Spleen (tissue), 7 donors: ENCODE results near the gene CXCL16.
"Not testable (repeated sequence)": the region's sequence is repeated elsewhere in the genome, so short reads cannot be mapped to it uniquely, and the experiment has no call there.

ENCODE experiments used
- POLR2A ChIP-seq, 3 donors: fragments of 450-650 bp; IDR thresholded peaks; one replicate each; pipeline ENCODE4 v1.5.1; 2017; ENCODE audit warnings: antibody characterized with exemption in 3 of 3, mild to moderate bottlenecking in 1 of 3
- POLR2AphosphoS5 ChIP-seq, 3 donors: sonication (generic); formaldehyde crosslinking; IDR thresholded peaks; one replicate each; pipeline ENCODE4 v1.5.1; 2017; ENCODE audit warnings: antibody characterized with exemption in 3 of 3
- TF ChIP-seq, protein P1 (sequence below), 11 experiments: fragments of 200-600 bp in 7 of 11; fragments of 450-650 bp in 4 of 11; sonication (generic) in 4 of 11; IDR thresholded peaks in 8 of 11; conservative IDR thresholded peaks in 3 of 11; 1 replicate in 7 of 11; 2 replicates in 4 of 11; pipeline versions ENCODE4 v1.4.0 to v1.8.0; 2016 to 2021; ENCODE audit warnings: antibody characterized with exemption in 11 of 11, inconsistent platforms in 4 of 11, mild to moderate bottlenecking in 1 of 11
- donor health status: DM: no; HTN: no; CAD: no; lungs with moderate emphysema.
- donor health status: DM: no; HTN: no; CAD: no.
- donor health status: DM: no; HTN: no; CAD: no.

DNA sequence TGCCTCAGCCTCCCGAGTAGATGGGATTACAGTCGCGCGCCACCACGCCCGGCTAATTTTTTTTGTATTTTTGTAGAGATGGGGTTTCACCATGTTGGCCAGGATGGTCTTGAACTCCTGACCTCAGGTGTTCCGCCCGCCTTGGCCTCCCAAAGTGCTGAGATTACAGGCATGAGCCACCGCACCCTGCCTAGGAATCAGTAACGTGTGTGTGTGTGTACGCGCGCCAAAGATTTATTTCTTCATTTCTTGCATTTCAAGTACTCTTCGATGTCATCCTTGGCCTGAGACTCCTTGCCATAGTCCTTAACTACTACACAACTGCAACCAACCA, 35.2 kb downstream of the CXCL16 start:
- TF ChIP-seq, protein P1, sequence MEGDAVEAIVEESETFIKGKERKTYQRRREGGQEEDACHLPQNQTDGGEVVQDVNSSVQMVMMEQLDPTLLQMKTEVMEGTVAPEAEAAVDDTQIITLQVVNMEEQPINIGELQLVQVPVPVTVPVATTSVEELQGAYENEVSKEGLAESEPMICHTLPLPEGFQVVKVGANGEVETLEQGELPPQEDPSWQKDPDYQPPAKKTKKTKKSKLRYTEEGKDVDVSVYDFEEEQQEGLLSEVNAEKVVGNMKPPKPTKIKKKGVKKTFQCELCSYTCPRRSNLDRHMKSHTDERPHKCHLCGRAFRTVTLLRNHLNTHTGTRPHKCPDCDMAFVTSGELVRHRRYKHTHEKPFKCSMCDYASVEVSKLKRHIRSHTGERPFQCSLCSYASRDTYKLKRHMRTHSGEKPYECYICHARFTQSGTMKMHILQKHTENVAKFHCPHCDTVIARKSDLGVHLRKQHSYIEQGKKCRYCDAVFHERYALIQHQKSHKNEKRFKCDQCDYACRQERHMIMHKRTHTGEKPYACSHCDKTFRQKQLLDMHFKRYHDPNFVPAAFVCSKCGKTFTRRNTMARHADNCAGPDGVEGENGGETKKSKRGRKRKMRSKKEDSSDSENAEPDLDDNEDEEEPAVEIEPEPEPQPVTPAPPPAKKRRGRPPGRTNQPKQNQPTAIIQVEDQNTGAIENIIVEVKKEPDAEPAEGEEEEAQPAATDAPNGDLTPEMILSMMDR (IDR thresholded peaks at IDR 0.05 in 8 of 11, conservative IDR thresholded peaks at IDR 0.05 in 3 of 11): not testable (repeated sequence)
- not testable (repeated sequence) for TF ChIP-seq POLR2AphosphoS5, POLR2A (IDR thresholded peaks at IDR 0.05)
